WI38 (cell line): ENCODE data around the gene USH2A.

Source experiments
- H3K4me3 ChIP-seq: 2 replicates; pipeline ENCODE4 v1.5.1; 2011; ENCODE audit warnings: low read depth, mild to moderate bottlenecking, control low read depth, low read length
- CTCF ChIP-seq: IDR thresholded peaks from 2 replicates; pipeline ENCODE4 v1.5.1; 2012; ENCODE audit warnings: low read depth, mild to moderate bottlenecking, control low read depth, low read length

The USH2A gene

GRCh38 chr1:215589650-215590435 lies 833.4 kb downstream of the USH2A start:
- TF ChIP-seq CTCF: no peak
- no peak overlapping the region for H3K4me3 ChIP-seq

GRCh38 chr1:215584389-215584788 lies 838.9 kb downstream of the USH2A start:
- no peak for TF ChIP-seq CTCF

GRCh38 chr1:215583185-215583749 lies 840.0 kb downstream of the USH2A start:
- no peak for TF ChIP-seq CTCF
- H3K4me3 ChIP-seq: no peak overlapping the region

More at GRCh38 chr1:215584389-215584788, 838.9 kb downstream of the USH2A start:
- H3K4me3 ChIP-seq: no peak overlapping the region

- TF ChIP-seq CTCF: no peak
- H3K4me3 ChIP-seq: no peak overlapping the region
These were observed 841.4 kb downstream of the USH2A start for GRCh38 chr1:215581896-215582295.
